ENCODE results near the gene UBXN11.
"Not testable (repeated sequence)": the region's sequence is repeated elsewhere in the genome, so short reads cannot be mapped to it uniquely, and the experiment has no call there.

Gene UBXN11

DNA sequence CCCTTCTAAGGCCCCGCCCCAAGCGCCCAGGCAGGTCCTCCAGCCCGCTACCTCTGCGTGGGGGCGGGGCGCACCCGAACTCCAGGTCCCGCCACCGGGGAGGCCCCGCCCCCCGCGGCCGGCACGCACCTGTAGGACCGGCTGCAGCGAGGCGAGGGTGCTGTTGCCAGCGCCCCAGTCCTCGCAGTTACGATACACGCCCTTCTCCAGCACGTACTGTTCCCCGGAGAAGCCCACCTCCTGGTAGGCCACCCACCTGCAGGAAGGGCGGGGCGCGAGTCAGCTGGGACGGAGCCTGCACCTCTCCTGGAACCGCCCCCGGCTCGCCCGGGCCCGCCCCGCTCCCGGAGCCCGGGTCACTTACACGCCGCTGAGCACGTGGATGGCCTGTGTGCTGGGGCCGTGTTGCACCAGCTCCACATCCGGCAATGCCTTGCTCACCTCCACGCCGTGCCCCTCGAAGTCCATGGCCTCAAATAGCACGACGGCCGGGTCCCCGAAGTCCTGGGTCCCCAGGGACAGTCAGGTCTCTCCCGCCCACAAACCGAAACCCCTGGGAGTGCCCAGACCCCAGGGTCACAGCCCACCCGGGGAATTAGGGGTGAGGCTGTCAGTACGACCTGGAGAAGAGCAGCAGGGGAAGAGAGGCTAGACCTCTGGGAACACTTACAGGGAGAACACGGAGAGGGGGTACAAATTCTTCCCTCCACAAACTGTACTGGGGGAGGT lies 30.2 kb upstream of the UBXN11 start:
- no peak for DNase-seq

DNA sequence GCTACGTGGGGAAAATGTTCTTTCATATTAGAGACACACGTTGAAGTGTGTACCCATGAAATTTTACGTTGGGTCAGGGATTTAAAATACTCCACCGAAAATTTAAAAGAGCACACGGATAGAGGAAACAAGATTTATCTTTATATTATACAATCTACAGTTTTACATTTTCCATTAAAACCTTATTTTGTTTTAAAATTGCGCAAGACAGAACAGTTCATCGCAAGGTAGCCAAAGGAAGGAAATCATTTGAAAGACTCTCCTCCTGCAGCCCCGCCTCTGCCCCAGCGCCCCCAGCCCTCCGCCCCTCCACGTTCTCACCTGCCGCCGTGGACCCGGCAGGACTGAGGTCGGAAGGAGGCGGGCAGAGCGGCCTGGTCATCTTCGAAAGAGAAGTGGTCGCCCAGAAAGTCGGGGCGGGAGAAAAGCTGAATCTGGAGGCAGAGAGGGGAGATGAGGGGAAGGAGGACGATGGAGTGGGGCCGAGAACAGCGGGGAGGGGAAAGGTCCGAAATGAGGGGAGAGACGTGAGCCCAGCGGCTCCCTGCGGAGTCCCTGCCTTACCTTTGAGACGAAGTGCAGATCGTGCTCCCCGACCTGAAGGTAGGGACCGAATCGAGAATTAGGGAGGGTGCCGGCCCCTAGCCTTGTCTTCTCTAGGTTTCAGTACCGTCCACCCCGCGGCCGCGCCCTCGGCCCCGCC lies 29.5 kb upstream of the UBXN11 start:
- no peak for DNase-seq

DNA sequence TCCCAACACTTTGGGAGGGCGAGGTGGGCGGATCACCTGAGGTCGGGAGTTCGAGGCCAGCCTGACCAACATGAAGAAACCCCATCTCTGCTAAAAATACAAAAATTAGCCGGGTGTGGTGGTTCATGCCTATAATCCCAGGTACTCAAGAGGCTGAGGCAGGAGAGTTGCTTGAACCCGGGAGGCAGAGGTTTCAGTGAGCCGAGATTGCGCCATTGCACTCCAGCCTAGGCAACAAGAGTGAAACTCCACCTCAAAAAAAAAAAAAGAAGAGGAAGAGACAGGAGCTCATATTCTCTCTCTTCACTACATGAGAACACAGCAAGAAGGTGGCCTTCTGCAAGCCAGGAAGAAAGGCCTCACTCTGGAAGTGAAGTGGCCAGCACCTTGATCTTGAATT lies 26.9 kb upstream of the UBXN11 start:
- DNase-seq: not testable (repeated sequence)

DNA sequence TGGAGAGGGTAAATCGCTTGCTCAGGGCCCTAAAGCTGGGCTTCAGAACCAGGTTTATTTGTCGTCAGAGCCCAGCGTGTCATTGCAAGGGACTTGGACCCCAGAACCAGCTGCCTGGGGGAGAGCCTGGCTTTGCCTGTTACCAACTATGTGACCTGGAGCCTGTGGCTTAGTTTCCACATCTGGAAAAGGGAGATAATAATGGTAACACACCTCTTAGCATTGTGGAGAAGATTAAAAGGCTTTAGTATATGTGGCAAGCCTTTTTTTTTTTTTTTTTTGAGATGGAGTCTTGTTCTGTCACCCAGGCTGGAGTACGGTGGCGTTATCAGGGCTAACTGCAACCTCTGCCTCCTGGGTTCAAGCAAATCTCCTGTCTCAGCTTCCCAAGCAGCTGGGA lies 23.8 kb upstream of the UBXN11 start:
- no peak for DNase-seq

DNA sequence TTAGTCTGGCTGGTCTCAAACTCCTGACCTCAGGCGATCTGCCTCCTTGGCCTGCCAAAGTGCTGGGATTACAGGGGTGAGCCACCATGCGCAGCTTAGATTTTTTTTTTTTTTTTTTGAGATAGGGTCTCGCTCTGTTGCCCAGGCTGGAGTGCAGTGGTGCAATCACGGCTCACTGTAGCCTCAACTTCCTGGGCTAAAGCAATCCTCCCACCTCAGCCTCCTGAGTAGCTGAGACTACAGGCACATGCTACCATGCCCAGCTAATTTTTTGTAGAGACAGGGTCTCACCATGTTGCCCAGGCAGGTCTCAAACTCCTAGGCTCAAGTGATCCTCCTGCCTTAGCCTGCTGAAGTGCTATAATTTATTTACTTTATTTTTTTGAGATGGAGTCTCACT lies 22.9 kb upstream of the UBXN11 start:
- not testable (repeated sequence) for DNase-seq

DNA sequence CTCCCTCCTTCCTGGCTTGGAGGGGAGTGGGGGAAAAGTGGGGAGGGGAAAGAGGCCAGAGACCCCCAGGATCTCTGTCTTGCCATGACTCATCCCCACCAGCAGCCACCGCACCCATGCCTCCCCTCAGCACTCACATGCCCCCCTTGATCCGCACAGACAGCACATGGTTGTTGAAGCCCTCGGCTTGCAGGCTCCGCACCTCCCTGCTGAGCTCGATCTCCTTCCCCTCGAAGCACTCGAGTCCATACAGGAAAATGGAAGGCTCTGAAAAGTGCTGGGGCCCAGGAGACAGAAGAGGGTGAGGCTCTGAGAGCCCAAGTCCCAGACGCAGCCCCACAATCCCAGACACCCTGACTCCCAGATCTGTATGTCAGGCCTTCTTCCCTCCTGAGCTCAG lies 22.2 kb upstream of the UBXN11 start:
- DNase-seq: no peak

DNA sequence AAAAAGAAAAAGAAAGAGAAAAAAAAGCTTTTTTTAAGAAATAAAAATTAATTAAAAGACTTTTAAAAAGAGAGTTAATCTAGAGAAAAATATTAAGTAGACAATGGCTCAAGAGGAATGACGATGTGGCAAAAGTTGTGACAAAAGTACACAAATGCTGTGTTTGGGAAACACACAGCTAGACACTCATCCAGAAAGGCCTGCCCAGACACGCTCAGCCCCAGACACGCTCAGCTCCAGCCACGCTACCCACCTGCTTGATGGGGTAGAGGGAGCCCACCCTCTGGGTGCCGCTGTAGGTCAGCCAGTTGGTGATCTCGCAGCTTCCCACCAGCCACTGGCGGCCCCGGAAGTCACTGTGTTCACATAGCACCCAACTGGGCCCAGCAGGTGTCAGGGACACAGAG lies 21.5 kb upstream of the UBXN11 start:
- peak; percentile 44 for DNase-seq

DNA sequence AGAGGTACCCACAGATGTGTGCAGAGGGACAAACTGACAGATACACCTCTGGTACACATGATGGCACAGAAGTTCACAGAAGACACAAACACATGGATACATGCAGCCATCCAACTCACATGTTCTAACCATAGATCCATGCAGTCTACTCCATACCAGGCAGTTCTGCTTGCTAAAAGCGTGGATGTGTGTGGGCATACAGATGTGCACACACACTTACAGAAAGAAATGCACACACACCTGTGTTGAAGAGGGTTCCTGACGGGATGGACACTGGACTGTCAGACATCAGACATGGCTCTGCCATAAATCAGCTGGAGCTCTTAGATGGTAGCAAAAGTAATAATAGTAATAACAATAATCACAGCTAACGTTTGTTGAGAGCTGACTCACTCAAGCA lies 18.1 kb upstream of the UBXN11 start:
- no peak for DNase-seq

DNA sequence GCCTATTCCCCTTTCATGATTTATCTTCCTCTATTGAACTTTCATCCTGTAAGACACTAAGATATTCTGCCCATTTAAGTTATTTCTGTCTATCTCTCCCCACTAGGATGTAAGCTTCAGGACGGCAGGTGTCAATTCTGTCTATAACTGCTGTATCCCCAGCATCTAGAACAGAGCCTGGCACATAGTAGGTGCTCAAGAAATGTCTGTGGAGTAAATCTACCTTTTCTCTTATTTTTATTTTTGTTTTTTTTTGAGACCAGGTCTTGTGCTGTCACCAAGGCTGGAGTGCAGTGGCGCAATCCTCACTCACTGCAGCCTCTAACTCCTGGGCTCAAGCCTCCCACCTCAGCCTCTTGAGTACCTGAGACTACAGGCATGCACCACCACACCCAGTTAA lies 16.9 kb upstream of the UBXN11 start:
- no peak for DNase-seq

DNA sequence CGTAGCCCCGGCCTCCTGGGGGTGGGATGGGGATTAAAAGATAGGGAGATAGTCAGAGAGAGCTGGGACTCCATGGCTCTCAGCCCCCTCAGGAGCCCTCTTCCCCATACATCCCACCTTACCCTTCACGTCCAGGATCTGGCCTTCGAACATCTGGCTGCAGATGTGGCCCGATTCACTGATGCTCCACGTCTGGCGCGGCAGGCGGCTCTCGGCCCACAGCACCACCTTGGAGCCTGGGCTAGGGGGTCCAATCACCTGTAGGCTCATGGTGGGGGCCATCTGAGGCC lies 15.6 kb upstream of the UBXN11 start:
- no peak for DNase-seq

DNA sequence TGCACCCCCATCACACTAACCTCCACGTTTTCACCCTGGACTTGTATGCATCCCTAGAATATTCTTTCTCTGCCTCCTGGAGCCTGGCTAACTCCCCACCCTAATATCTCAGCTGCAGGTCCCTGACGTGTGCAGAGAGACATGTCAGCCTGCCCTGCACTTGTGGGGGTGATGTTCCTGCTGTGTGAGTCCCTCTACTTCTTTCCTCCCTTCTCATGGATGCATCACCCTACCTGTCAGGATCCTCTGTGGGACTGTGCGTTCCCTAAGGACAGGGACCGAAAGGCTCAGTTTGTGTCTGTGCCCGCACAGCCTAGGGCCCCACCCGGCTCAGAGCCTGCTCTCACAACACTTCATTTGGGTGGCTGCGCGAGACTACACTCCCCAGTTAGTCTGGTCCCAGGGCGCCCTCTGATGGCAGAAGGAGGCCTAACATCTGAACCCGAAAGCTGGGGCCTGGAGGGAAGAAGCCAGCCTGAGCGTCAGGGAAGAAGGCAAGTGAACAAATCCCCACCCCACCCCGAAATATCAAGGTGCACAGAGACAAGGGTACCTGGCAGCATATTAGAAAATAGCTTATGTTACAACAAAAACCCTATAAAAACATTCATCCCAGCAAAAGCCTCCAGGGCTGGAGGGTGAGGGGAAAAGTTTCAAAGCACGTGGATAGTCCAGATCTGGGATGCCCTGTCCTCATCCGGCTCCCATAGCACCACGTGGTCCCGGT lies 15.0 kb upstream of the UBXN11 start:
- DNase-seq: peak; percentile 70

DNA sequence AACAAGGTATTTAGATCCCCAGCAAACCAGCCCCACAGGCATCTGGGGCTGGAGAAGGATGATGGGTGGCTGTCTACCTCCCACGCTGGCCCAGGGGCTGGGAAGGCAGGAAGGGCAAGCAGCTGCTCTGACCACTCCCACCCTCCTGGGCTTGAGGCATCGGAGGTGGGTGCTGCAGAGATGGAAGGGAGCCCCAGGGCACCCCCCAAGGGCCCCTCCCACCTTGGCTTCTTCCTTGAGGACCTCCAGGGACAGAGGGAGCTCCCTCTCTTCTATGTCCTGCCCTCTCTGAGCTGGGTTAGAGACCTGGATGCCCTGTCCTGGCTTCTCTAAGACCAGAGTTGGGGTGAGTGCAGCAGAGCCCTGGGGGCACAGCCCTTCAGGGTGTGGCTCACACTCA lies 14.5 kb upstream of the UBXN11 start:
- DNase-seq: no peak

DNA sequence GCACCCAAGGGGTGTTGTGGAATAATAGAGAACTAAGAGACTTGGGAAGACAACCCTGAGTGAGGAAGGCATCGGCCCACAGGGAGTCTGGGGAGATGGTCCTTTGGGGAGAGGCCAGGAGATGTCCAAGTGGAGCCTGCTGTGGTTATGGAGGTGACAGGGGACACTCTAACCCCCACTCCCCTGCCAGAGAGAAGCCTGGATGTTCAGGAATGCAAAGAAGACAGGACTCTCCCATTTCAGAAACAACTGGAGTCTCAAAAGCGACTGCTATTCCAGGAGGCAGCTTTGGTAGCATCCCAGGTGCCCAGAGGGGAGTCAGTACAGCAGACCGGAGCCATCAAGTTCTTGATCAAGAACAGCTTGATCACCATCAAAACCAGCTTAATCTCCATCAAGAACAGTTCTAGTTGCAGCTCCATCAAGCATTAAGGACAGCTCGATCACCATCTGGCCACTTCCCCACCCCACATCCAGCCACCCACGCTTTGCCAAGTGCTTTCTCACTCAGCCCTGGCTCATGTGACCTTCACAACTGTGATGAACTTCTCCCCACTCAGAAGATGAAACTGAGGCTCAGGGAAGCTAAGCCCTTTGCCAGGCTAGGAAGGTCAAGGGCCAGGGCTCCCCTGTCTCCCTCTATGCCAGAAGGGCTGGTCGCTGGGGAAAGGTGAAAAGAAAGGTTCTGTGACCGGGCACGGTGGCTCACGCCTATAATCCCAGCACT lies 12.1 kb upstream of the UBXN11 start:
- no peak for DNase-seq

DNA sequence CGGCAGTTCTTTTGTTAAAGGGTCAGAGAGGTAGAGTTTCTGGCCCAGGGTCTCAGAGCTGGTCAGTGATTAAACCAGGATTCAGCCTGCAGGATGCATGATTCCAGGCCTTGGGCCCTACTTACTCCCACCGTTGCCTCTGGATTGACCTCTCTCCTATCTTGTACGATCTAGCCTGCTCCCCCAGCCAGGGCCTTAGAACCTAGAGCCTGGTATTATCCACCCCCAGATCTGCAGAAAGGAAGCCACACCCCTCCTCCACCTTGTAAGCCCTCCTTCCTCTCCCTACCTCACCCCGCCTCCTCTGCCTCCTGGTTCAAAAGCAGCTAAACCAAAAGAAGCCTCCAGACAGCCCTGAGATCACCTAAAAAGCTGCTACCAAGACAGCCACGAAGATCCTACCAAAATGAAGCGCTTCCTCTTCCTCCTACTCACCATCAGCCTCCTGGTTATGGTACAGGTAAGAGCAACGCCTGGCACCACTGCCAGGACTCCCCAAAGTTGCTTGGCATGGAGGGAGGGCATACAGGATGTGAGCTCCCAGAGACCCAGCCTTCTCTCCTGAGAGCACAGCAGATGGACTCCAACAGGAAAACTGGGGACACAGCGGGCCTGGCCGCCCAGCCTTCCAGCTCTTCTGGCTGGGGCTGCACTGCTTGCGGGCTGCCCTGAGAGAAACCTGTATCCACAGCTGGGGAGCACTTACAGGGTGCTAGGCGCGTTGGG lies 11.3 kb upstream of the UBXN11 start, which contains the start of gene CD52:
TSS of gene CD52 (plus strand) at position 347 of the 726 bp plus-strand sequence. CDS start at position 407, 60 bp downstream.
- no peak for DNase-seq

DNA sequence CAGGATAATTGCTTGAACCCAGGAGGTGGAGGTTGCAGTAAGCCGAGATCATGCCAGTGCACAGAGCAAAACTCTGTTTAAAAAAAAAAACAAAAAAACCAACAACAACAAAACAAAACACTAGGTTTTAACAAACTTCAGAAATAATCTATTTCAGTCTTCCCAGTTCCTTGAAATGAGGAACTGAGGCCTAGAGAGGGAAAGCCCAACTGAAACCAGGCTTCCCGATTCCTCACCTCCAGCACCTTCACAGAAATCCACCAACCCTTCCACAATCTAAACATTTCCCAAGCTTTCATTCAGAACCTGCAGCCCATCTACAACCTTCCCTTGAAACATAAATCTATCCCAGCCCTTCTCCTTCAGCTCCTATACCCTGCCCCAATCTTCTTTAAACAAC lies 10.7 kb upstream of the UBXN11 start:
- DNase-seq: no peak

DNA sequence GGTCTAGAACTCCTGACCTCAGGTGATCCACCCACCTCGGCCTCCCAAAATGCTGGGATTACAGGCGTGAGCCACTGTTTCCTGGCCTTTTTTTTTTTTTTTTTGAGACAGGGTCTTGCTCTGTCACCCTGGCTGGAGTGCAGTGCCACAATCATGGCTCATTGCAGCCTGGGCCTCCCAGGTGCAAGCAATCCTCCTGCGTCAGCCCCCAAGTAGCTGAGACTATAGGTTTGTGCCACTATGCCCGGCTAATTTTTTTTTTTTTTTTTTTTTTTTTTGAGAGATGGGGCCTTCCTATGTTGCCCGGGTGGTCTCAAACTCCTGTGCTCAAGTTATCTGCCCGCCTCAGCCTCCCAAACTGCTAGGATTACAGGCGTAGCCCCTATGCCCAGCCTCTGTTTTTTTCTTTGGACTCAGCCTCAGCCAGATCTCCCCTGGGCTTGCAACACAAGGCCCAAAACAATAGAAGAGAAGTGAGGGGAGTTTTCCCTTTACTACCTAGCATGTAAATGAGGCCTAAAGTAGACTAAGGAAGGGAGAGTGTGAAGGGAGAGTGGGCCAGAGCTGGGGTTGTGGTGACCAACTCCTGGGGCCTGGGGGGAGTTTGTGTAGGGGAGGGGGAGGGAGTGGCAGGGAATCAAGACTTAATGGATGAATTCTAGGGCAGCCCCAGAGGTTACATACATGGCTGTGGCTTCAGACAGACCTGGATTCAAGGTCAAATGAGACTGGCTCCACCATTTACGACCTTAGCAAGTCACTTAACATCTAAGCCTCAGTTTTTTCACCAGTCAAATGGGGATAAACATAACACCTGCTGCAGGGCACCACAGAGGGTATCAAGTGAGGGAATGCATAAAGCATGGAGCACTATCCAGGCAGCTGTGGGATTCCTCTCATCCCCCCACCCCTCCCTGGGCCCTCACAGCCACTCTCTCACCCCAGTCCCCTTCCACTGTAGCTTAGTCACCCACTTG lies 9.7 kb upstream of the UBXN11 start:
- no peak for DNase-seq

DNA sequence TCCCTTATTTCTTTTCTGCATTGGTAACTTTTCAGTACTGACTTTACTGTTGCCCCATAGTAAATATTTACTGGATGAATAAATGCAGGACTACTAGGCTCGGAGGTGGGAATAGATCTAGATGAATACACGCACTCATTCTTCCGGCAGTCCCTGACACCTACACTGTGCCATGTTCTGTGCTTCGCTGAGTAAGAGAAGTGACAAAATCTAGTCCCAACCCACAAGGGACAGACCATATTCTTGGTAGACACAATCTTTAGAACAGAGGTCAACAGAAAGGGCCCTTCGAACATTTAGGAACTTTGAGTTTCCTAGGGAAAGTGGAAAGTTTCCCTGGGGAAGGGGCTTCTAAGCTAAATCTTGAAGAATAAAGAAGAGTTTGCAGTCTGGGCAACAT lies 8.1 kb upstream of the UBXN11 start:
- DNase-seq: no peak

DNA sequence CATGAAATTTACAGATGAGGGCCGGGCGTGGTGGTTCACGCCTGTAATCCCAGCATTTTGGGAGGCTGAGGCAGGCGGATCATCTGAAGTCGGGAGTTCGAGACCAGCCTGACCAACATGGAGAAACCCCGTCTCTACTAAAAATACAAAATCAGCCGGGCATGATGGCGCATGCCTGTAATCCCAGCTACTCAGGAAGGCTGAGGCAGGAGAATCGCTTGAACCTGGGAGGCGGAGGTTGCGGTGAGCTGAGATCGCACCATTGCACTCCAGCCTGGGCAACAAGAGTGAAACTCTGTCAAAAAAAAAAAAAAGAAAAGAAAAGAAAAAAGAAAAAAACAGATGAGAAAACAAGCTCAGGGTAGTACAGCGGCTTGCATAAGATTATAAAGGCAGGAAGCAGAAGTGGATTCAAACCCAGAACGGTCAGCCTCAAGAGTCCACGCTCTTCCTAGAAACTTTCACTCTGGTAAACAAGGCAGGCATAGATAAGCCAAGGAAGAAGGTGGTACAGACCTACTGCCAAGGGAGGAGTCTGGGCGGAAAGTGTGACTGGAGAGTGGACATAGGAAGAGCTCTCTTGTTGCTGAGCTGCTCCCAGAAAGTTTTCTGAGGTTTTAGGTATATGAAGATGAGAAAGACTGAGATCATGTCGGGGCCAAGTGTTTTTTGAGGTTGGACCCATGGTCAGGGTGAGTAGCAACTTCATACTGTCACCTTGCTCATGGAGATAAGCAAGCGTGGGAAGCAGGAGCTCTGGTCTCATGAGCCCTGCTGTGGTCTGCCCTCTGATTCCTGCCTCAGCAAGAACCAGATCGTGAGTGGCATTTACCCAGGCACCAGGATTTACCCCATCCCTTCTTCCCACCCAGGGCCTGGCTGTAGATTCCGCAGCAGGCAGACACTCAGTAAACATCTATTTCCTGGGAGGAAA lies 1.8 kb upstream of the UBXN11 start:
- DNase-seq: not testable (repeated sequence)

DNA sequence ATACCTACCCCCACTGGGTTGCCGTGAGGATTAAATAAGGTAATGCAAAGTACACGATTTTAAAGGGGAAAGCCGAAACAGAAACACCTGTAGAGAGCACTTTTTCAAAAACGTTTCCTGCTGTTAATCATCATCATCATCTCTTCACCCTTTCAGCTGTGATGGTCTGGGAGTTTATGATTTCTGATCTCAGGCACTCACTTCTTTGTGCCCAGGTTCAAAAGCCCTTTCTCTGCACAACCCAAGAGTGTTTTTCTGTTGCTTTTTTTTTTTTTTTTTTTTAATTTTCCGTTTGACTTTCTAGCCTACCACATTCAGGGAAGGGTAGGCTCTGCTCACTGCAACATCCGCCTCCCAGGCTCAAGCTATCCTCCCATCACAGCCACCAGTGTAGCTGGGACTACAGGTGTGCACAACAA lies 936 bp upstream of the UBXN11 start:
- DNase-seq: no peak

DNA sequence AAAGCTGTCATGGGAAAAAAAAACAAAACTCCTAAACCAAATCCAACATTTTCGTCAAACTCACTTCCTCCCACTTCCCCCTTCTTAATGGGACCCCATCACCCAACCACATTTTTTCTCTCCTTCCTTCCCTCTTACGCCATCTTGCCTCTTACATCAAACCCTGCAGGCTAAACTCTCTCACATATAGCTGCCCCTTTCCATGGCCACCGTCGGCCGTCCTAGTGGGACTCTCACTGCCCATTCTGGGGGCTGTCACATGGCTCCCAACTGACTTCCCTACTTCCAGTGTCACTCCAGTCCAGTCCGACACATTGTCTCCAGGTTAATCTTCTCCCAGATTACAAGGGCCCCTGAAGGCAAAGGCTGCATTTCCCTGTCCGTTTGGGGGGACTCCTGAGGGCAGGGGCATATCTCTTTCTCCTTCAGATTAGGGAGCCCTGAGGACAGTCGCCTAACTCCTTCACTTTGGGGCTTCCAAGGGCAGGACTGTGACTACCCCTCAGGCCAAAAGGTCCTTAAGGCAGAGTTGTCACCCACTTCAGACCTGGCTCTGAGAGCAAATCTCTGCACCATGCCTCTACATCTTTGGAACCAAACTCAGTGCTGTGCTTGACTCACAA lies 658 bp downstream of the UBXN11 start:
- DNase-seq: no peak

Measured in NCI-H1694 treated with DMSO at 0.1 percent for 48 hours (cell line).